ENCODE measurements around the gene DCAF6.

Gene DCAF6

GRCh38 chr1:168088511-168089325, 152.2 kb downstream of the DCAF6 start:
- no peak for DNase-seq

- DNase-seq = no peak
Observed at GRCh38 chr1:168089326-168089978, 153.0 kb downstream of the DCAF6 start.

GRCh38 chr1:168089979-168090337, 153.5 kb downstream of the DCAF6 start:
- DNase-seq = no peak

GRCh38 chr1:168090395-168090794, 153.9 kb downstream of the DCAF6 start:
- no peak for DNase-seq

GRCh38 chr1:168091063-168091462, 154.6 kb downstream of the DCAF6 start:
- no peak for DNase-seq

GRCh38 chr1:168091720-168092550, 155.5 kb downstream of the DCAF6 start:
- no peak for DNase-seq

DNA sequence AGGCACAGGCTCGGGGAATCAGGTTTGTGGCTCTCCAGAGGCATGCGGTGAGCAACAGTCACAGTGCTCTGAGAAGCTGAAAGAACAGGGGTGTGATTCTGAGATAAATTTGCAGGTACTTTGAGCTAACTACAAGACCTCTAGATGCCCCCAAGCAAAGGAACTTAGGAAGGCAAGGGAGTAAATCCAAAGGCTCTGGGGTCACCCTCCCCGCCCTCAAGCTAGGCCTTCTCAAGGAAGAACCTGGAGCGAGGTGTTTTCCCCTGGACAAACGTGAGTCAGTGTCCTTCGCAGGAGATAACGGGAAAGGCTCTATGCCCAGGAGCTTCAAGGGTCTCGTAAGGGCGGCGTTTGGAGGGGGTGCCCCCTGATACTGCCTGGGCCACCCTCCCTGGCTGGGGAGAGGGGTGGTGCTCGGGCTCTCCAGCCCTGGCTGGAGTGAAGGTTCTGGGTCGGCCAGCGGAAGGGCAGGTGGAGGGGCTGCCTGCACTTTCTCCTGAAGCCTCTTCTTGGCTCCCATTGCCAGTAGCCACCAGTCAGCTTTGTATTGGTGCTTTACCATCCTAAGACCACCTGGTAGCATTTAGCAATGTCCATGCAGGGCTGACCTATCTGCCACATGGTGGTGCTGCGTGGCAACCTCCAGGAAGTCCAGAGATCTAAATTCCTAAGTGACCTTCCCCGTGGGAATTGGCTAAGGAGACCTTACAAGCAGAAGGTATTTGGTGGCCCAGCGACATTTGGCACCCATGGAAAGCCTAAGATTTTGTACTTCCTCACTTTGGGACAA, 156.3 kb downstream of the DCAF6 start:
- DNase-seq = no peak

- DNase-seq = no peak
Observed at GRCh38 chr1:168093616-168094015, 157.1 kb downstream of the DCAF6 start.

- DNase-seq = no peak
Observed at GRCh38 chr1:168095476-168095875, 159.0 kb downstream of the DCAF6 start.

GRCh38 chr1:168096296-168097165, 160.0 kb downstream of the DCAF6 start:
- DNase-seq = no peak

GRCh38 chr1:168097921-168098528, 161.5 kb downstream of the DCAF6 start:
- DNase-seq = no peak

DNA sequence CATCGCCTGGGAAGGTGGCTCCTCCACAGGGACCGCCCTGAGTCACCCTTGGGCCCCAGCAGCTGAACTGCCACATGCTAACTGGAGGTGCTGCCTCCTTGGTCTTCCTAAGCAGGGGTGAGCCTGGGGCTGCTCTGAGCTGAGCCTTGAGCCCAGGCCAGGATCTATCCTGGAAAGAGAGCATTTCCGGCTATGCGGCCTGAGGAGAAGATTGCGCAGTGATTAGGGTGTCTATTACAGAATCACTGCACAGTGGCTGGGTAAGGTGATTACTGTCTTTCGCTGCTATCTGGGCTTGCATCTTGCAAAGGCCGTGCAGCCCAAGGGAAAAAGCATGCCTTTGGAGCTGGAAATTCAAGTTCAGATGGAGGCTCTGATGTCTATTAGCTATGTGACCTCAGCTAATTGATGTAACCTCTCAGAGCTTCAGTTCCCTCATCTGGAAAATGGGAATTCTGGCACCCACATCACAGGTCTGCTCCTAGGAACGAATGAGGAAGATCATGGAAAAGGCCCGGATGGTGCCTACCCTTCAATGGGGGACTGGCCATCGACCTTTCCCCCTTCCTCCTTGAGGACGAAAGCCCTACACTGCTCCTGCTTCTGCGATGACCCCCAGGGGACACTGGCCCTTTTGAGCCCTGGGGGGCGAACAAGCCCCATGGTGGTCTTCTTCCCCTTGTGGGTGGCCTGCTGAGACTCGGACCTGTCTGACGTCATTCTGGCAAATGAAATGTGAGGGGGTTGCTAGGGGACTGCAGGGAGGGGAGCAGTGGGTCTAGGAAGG, 162.2 kb downstream of the DCAF6 start:
- no peak for DNase-seq

- DNase-seq = no peak
Observed at GRCh38 chr1:168099337-168099801, 162.9 kb downstream of the DCAF6 start.

GRCh38 chr1:168100315-168101002, 164.0 kb downstream of the DCAF6 start:
- DNase-seq = no peak

DNA sequence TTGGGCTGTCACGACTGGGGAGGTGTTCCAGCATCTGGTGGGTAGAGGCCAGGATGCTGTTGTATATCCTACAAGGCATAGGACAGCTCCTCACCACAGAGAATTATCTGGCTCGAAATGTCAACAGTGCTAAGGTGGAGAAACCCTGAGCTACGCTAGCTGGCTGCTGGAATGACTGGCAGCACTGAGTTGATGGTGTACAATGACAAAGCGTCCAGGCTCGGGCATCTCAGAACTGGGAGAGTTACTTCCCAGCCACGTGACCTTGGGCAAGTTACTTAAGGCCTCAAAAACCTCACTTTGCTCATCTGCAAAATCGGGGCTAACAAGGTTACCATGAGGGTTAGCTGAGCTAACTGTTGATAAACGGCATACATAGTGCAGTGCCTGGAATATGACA, 164.9 kb downstream of the DCAF6 start:
- DNase-seq = no peak

GRCh38 chr1:168102487-168102886, 166.0 kb downstream of the DCAF6 start:
- DNase-seq = no peak

GRCh38 chr1:168104535-168104934, 168.1 kb downstream of the DCAF6 start:
- DNase-seq = no peak

- DNase-seq = no peak
Observed at GRCh38 chr1:168105846-168106245, 169.4 kb downstream of the DCAF6 start.

GRCh38 chr1:168106274-168106673, 169.8 kb downstream of the DCAF6 start:
- DNase-seq = no peak
